ENCODE results near the gene HOXB4. TPM values are rescaled to one million over a fixed set of nuclear protein-coding genes. Genes with fewer than 3 reads are reported as not detected.

The HOXB4 gene
- total RNA-seq, 2 experiments from 2014 or later = 7.4 to 8.9 TPM

- no TSS peak for BruUV-seq (replicated peaks)
- no peaks in the 10 kb centered on the region for H4K20me1 ChIP-seq (ENCODE audit: insufficient read depth, low read length)
- H3K36me3 ChIP-seq (ENCODE audit: insufficient read depth, low read length) = peaks cover 5% of the 10 kb centered on the region; the same call in 1 of the 2 replicates
- no peak overlapping the region for H3K4me2 ChIP-seq (ENCODE audit: low read length)
- ChIA-PET POLR2A (interaction anchor here (0.6 kb wide), 1 partner anchor 137 kb away, joined by 4 read pairs; no protein-coding TSS in a partner anchor), CTCF (ENCODE audit: unreplicated experiment) (no interaction called here)
- intact Hi-C loops (cut with micrococcal nuclease; ENCODE audit: unreplicated experiment) = no loop called here
- no peak overlapping the region for H3K27ac ChIP-seq (ENCODE audit: low read depth, low read length, poor library complexity, severe bottlenecking)
- H2AFZ ChIP-seq (ENCODE audit: low read length) = no peak overlapping the region
- H3K79me2 ChIP-seq (ENCODE audit: insufficient read depth, low read depth, low read length) = peaks cover 6% of the 10 kb centered on the region; the same call in 1 of the 2 replicates
- H3K9me2 ChIP-seq (ENCODE audit: insufficient read depth, low read length) = no peaks in the 10 kb centered on the region
- DNase-seq (ENCODE audit: low spot score) = no peak
- no peaks in the 10 kb centered on the region for H3K9me3 ChIP-seq (ENCODE audit: low read length)
- TF ChIP-seq CTCF (conservative IDR thresholded peaks at IDR 0.05; ENCODE audit: low read length) (no peak), EZH2phosphoT487 (IDR thresholded peaks at IDR 0.05; ENCODE audit: borderline replicate concordance, low read depth, low read length) (no peak)
- no peak overlapping the region for H3K4me3 ChIP-seq (ENCODE audit: low read depth, low read length, poor library complexity, severe bottlenecking)
- H3K4me1 ChIP-seq (ENCODE audit: insufficient read depth, low read length, poor library complexity, severe bottlenecking) = peaks cover 21% of the 10 kb centered on the region
These were observed 1.8 kb upstream of the HOXB4 start for GRCh38 chr17:48579760-48580554.

DNA sequence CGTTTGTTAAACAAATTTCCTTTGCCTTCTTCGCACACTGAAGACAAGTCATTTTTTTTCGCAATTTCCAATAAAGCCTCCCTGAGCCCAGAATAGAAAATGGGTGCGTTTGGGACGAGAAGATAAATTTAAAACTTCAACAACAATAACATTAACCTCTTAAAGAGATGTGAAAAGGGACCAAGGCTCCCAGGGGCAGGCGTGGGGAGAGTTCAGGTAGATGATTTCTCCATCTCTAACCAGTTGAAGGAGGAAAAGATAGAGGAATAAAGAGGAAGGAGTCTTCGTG, 1.3 kb upstream of the HOXB4 start:
- CTCF ChIA-PET (ENCODE audit: unreplicated experiment) = no interaction called here
- H3K9me3 ChIP-seq (ENCODE audit: low read length) = no peaks in the 10 kb centered on the region
- H3K4me1 ChIP-seq (ENCODE audit: insufficient read depth, low read length, poor library complexity, severe bottlenecking) = peaks cover 19% of the 10 kb centered on the region
- peaks cover 6% of the 10 kb centered on the region; the same call in 1 of the 2 replicates for H3K79me2 ChIP-seq (ENCODE audit: insufficient read depth, low read depth, low read length)
- peak overlapping the region; percentile 85 for H3K4me2 ChIP-seq (ENCODE audit: low read length)
- H3K36me3 ChIP-seq (ENCODE audit: insufficient read depth, low read length) = peaks cover 5% of the 10 kb centered on the region; the same call in 1 of the 2 replicates
- H3K4me3 ChIP-seq (ENCODE audit: low read depth, low read length, poor library complexity, severe bottlenecking) = peak overlapping the region; percentile 85
- H4K20me1 ChIP-seq (ENCODE audit: insufficient read depth, low read length) = no peaks in the 10 kb centered on the region
- POLR2A ChIA-PET = no interaction called here
- no peak for TF ChIP-seq EZH2phosphoT487 (IDR thresholded peaks at IDR 0.05; ENCODE audit: borderline replicate concordance, low read depth, low read length)
- TF ChIP-seq CTCF (conservative IDR thresholded peaks at IDR 0.05; ENCODE audit: low read length) = no peak
- no peaks in the 10 kb centered on the region for H3K9me2 ChIP-seq (ENCODE audit: insufficient read depth, low read length)
- no peak overlapping the region for H3K27ac ChIP-seq (ENCODE audit: low read depth, low read length, poor library complexity, severe bottlenecking)
- DNase-seq (ENCODE audit: low spot score) = no peak
- no TSS peak for BruUV-seq (replicated peaks)
- intact Hi-C loops (cut with micrococcal nuclease; ENCODE audit: unreplicated experiment) = no loop called here
- no peak overlapping the region for H2AFZ ChIP-seq (ENCODE audit: low read length)

Data from OCI-LY7 (cell line).